ENCODE data around the gene AFF3.

The AFF3 gene

DNA sequence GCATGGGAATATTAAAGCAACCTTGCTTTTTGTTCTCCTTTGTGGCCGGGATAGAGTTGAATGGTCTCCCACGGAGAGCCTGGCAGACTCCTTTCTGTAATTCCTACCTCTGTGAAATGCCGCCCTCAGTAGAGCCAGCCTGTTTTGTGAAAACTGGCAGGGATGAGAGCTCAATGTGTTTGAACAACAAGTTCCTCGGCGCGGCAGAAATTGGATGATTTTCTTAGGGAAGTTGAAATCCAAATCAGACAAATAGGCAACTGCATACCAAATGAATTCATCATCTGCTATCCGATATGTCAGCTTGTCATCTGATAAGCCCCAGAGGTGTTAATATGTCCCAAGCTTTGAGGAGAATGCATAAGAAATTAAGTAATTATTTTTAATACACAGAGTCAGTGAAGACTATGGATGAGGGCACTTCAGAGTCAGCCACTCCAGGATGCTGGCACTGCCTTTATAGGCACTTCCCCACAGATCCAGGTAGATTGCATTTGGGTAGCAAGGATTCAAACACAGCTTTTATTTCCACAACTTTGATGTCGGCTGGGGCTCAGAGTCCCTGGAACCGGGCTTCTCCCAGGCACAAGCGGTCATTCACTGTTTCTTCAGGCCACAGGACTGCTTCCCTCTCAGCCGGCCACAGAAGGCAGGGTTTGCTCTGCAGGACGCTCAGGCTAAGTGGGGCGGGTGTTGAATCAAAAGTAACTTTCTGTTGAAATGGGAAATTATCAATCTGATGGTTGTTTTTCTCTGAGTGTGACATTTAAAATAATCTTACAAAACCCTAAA lies 569.8 kb downstream of the AFF3 start:
- peak; percentile 32 for DNase-seq

DNA sequence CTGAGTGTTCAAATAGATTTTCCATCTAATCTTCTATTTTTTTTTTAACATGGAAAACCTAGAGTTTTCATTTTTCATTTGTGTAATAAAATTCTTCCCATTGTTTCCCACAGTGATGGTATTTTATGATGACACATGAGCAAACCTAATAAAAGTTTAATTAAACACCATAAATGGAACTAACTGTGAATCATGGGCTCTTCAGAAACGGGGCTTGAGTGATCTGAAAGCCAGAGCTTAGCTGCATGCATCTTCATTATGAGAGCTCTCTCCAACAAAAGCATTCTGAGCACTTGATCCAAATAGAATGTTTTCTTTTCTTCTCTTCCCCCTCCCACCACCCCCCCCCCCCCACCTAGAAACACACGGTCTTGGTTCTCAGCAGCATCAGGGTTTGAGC lies 570.4 kb downstream of the AFF3 start:
- peak; percentile 59 for DNase-seq

DNA sequence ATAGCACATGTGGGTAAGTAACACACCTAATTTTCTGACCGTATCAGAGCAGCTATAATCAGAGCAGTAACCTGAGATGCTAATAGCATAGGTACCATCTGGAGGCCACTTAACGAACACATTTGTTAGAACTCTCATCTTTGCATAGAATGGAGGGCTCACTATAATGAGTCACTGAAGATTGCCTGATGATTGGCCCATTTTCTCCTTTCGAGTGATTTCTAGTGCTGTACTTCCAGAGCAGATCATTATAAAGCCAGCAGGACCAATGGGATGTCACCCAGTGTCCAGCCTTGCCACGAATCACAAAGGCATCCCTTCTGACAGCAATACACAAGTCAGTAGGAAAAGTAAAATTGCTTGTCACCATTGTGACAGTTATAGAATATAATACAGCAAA lies 570.9 kb downstream of the AFF3 start:
- DNase-seq, result peak; percentile 17

DNA sequence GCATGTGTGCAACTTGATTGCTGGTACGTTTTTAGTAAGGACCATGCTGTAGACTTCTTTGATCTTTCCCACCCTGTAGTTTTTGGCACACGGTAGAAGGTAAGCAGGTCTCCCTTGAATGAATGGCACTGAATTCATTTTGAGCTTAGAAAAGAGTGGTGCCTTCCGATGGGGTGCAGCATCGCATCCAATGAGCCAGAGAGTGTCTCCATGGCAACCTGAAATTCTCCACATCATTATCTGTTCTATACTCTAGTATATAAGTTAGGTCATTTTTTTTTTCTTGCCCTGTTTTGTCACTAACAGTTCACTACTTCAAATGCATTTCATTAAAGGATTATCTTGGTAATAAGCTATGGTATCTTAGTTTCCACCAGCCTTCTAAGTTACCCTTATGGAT lies 571.4 kb downstream of the AFF3 start:
- DNase-seq, result no peak

DNA sequence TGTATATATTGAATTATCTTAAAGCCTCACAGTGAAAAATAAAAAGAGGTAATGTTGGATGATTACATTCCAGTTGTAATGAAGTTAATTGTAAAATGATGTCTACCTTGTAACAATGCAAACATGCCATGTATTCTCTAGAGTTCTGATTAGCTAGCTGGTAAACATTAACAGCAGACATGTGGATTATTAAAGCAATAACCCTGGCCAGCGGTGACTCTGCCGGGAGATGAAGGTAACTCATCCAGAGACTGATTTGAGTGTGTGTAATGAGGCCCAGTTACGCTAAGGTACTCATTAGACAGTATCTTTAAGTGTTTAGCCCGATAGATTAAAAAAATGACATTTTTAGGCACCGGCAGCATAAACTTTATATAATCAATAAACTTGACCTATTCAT lies 573.0 kb downstream of the AFF3 start:
- no peak for DNase-seq

DNA sequence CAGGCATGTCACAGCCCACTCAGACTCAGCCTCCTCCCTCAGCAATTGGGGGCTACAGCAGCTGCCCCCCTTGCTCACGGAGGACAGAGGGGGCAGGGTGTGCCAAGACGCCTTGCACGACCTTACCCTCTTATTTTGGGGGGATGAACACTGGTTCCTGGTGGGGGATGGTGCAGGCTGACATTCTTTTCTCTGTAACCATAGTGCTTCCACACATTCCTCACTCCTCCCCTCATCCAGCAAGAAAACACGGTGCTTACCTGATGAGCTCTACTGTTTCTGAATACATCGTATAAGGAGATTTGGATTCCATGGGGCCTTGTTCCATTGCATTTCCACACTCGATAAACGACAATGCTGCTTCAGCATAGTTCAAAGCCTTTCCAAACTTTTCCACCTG lies 577.2 kb downstream of the AFF3 start:
- DNase-seq, result no peak

DNA sequence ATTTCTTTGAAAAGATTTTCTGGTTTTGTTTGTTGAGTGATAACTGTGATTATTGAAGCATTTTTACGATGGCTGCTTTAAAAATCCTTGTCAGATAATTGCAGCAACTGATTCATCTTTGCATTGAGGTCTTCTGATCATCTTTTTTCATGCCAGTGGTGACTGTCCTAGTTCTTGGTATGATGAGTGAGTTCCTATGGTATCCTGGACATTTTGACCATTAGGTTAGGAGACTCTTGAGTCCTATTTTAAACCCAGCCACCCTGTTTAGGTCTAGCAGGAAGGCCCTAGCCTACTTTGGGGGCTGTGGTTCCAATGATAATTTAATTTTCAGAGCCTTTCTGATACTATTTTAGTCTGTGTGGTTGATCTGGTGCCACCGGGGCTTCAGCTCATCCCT lies 579.9 kb downstream of the AFF3 start:
- DNase-seq, result peak; percentile 46

DNA sequence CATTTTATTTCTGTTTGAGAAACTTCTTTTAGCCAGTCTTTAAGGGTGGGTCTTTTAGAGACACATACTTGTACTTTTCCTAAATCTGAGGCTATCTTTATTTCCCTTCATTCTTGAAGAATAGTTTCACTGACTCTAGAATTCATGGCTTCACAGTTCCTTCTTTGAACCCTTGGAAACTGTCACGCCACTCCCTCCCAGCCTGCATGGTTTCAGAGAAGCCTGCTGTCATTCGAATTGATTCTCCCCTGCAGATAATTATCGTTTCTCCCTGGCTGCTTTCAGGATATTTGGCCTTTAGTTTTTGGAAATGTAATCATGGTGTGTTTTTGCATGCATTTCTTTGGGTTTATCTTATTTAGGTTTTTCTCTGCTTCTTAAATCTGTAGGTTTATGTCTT lies 580.6 kb downstream of the AFF3 start:
- DNase-seq, result no peak

DNA sequence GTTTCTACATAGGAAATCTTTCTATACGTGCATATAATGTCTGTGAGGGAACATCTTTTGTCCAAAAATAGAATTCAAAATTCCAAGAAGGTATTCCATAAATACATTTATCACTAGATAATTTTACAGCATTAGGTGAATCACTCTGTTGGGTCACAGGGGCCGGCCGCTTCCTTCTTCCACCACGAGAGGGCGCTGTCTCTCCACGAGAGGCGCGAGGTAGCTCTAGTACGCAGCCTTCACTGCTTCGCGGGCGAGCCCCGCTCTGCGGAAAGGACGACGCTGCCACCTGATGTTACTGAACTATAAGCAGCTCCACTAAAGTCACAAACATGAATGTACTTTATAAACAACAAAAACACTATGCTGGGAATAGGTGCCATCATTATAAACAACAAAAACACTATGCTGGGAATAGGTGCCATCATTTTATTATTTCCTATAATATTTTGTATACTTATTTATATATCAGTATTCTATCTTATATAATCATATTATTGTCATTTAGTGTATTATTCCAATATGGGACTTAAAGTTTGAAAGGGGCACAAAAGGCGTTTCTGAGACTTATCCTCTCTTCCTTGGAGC lies 583.2 kb downstream of the AFF3 start:
- peak; percentile 64 for DNase-seq

DNA sequence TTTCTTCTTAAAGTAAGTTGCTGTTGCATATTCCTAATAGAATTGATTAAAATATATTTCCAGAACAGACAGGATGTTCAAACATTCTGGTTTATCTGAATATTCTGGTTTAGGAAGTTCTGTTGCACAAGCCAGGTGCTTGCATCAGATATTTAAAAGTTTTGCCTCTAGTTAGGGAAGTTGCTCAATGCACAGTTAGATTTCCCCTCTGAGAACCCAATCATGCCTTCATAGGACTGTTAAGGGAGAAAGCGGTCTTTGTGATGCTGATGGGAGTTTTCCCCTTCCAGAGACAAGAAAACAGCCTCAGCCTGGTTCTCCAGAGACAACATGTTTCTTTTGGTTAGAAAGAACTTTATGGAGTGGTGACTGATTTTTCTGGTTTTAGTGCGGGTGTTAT lies 587.0 kb downstream of the AFF3 start:
- DNase-seq, result no peak

DNA sequence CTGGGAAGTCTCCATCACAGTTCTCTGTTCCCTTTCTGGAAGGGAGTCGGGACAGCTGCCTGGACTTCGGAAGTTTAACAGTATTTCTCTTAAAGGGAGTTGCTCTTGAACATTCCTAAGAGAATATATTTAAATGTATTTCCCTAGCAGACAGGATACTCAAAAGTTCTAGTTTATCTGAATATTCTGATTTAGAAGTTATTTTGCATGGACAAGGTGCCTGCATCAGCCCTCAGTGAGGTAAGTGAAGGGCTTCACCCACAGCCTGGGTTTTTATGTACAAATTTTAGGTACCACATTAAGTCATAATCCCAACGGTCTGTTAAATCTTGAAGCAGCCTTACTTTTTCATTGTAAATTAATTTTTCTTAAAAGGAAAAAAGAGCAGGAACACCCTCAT lies 587.5 kb downstream of the AFF3 start:
- DNase-seq, result no peak

DNA sequence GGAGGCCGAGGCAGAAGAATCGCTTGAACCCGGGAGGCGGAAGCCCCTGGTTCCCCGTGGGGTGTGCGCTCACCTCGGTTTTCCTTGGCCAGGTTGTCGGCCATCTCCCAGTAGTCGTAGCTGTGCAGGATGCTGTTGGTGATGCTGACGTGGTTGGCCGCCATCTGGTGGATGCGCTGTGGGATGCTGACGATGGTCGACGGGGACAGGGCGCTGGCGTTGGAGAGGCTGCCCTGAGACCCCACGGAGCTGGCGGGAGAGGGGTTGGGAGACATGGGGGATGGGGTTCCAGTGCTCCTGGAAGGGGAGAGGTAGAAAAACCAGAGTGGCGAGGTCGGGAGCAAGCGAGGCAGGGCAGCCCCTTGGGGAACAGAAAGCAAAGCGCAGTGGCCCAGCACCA lies 588.2 kb downstream of the AFF3 start:
- DNase-seq, result no peak

DNA sequence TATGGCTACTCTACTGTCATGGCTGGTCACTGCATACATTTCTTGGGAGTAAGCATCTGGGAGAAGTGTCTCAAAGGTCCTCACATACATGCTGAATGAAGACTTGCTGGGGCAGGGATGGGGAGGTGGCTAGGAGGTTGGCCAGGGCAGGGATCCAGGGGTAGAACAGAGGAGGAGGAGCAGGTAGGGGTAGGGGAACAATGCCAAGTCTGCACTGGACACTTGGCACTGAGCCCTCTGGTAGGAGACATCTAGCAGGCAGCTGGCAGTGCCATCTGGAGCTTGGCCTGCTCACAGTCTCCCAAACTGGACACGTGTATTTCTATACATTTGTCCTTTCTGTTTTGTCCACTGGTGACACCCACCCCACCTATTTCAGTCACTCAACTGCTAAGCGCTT lies 589.9 kb downstream of the AFF3 start:
- no peak for DNase-seq

DNA sequence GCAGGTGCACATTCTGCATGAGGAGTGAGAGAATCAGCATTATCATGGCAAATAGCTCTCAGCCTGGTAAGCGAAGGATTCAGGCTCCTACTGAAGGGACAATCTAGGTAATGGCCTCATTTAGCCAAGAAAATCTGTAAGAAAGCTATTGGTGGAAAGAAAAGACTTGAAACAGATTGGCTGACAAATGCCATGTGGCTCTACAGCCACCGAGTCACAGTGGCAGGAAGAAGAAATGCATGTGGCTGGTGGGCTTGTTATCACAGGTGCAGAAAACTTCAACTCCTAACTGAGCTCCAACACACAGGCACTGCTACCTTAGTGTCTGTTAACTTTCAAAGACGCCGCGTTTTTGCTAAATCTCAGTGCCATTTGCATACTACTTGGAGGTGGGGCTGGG lies 592.0 kb downstream of the AFF3 start:
- no peak for DNase-seq

DNA sequence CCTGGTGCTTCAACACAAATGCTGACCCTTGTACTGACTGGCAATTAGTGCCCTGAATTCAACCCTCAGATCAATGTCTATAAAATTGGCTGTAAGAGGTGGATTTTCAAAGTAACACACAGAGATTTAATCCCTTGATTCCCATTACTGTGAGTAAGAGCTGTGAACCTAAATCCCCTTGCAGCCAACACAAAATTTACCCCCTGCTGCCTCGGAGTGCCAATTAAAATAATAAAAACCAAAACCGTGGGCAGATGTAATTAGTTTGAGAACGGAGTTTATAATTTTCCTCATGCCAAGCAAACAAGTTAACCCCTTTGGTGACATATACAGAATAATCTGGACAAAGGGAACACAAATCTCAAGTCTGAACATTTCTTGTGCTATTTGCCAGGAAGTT lies 596.8 kb downstream of the AFF3 start:
- DNase-seq, result no peak

DNA sequence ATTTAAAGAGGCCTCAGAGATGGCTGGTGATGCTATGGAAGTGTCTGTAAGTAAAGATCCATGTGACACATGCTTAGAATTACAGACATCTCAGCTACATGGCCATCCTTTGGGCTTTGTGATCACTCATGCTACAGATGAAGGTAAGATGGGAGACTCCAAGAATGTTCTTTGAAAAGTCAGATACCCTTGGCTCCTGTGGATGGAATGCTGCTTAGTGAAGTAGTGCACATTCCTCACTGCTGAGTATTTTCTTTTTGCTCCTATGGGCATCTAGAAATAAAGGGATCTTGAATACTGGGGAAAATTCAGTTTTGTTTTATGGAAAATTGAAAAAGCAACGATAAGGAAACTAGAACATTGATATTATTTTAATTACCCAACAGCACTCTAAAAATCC lies 597.3 kb downstream of the AFF3 start:
- peak; percentile 58 for DNase-seq

DNA sequence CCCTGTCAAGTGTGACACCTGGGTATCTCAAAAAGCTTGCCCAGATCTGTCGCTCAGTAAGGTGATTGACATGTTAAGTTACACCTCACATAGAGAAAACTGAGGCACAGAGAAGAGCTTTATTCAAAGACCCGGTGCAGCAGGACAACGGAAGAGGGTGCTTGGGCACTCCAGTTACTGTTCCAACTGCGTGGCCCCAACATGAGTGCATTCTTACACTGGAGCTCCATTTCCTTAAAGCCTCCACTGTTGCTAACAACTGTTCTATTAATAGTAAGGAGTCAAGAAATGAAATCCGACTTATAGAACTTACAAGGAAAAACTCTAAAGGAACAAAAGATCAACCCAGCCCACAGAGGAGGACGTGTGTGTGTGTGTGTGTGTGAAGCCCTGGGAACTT lies 597.8 kb downstream of the AFF3 start:
- no peak for DNase-seq

DNA sequence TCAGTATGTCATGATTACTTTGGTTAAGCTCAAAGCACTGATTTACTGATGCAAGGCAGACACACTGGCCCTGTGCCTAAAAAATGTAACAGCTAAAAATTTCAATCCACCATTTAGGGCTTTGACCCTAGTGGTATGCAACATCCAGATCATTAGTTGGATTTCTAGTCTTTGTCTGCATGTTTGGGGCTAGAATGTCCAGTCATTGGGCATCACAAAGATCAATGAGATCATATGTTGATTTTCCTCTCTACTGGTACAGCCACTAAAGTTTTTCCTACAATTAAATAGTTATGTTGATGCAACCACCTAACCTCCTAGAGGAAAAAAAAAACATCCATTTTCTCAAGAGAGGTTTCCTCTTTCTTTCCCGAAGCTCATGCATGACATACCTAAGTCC lies 599.1 kb downstream of the AFF3 start:
- peak; percentile 26 for DNase-seq

DNA sequence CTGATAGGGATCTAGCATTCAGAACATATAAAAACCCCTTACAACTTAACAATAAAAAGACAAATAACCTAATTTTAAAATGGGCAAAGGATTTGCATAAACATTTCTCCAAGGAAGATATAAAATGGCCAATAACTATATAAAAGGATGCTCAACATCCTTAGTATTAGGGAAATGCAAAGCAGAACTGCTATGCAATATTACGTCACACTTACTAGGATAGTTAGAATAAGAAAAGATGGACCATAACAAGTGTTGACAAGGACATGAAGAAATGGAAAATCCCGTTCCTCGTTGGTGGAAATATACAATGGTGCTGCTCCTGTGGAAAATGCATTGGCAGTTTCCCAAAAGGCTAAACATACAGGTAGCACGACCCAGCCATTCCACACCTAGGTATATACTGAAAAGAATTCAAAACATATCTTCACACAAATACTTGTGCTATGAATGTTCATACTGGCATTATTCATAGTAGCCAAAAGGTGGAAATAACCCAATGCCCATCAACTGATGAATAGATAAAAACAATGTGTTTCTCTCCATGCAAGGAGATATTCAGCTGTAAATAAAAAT lies 604.4 kb downstream of the AFF3 start:
- DNase-seq, result no peak

DNA sequence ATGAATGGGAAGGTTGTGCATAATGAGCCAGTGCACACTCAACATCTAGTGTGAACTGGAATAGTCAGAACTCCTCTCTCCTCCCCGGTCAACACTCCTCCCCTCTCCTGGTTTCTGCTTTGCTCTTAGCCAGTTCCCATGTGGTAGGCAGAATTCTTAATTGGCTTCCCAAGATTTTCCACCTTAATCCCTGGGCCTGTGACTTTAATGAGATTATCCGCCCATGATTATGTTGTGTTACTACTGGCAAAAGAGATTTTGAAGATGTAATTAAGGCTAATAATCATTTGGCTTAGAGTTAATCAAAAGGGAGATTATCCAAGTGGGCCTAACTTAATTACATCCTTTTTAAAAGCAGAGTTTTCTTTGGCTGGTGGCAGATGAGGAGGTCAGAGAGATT lies 618.3 kb downstream of the AFF3 start:
- no peak for DNase-seq

DNA sequence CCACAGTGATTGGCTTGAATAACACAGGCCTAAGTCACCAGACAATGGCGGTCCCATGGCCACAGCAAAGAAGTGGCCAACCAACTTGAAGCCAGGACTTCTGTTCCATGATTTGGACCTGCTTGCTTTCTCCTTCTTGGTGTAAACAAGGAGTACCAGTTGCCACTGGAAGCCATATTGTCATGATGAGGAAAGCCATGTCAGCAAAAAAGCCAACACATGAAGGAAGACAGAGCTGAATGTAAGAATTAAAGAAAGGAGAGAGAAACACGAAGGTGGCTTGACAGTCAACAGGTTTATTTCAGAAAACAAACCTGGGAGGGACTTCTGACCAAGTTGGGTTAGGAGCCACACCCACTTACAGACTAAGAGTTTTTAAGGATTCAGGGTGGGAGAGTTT lies 620.2 kb downstream of the AFF3 start:
- DNase-seq, result no peak

DNA sequence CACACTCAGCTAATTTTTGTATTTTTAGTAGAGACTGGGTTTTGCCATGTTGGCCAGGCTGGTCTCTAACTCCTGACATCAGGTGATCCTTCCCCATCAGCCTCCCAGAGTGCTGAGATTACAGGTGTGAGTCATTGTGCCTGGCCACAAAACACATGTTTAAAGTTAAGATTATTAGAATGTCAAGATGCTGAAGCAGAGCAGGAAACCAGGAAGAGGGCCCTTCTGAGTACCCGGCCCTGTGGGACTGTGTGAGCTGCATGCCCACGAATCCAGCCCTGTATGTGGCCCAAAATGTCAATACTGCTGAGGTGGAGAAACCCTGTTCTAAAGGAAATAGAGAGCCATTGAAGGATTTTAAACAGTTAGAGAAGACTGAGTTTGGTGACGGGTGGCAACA lies 621.6 kb downstream of the AFF3 start:
- DNase-seq, result no peak

DNA sequence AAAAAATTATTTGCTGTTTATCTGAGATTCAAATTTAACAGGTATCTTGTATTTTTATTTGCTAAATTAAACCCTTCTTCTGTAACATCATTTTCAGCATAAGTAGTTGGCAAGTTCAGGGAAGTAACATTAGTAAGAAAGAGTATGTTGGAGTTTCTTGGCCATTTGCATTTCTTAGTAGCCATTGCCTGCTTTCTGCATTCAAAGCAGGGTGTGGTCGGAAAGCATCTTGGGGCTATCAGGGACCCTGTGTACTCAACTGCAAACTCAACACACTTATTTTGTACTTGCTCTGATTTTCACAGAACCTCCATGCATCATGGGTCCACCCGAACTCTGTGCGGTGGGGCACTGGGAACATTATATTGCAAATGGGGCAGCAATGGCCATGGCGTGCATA lies 622.2 kb downstream of the AFF3 start:
- no peak for DNase-seq

DNA sequence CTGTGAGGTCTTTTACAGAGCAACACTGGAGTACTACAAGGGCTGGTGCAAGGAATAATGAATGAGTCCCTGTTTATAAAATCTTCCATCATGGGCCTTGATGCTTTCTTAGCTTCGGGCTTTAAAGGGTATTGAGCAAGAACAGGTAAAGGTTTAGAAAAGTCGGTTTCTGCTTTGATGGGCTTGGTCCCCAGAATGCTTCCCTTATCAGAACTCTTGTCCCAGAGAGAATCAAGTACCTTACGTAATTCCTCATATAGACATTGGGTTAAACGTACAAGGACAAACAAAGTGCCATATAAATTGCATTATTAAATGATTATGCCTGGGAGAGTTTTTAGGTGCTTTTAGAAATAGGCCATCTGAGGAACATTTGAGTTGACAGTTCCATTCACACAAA lies 628.0 kb downstream of the AFF3 start:
- DNase-seq, result no peak
